GM21515 (cell line): Measurements from ENCODE around the gene IFNA21.
"Not testable (repeated sequence)": the region's sequence is repeated elsewhere in the genome, so short reads cannot be mapped to it uniquely, and the experiment has no call there.

Source experiments
- ATAC-seq: cut with Tn5 transposase; IDR thresholded peaks from one replicate; pipeline ENCODE4 v1.9.1; 2021; ENCODE audit not compliant: unreplicated experiment

IFNA21 gene

DNA sequence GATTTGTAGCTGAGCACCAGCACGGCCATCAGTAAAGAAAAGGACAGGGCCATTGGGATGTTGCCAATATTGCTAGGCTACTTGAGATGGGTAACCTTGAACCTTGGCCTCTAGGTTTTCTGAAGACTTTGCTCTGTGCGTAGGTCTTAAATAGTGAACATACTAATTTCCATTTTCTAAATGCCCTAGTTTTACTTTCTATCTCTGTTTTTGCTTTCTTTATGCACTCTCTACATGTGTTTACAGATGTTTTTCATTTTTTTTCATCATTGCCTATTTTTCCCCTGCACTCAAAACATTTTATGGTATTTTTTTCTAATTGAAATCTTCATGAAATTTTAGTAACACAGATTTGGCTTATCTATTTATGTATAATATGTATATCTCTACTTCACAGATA, at the start of gene IFNA21:
Gene IFNA21, minus strand, starts transcription at position 101 of the 400 bp plus-strand sequence. Its CDS starts 48 bp downstream, at position 53.
- not testable (repeated sequence) for ATAC-seq

DNA sequence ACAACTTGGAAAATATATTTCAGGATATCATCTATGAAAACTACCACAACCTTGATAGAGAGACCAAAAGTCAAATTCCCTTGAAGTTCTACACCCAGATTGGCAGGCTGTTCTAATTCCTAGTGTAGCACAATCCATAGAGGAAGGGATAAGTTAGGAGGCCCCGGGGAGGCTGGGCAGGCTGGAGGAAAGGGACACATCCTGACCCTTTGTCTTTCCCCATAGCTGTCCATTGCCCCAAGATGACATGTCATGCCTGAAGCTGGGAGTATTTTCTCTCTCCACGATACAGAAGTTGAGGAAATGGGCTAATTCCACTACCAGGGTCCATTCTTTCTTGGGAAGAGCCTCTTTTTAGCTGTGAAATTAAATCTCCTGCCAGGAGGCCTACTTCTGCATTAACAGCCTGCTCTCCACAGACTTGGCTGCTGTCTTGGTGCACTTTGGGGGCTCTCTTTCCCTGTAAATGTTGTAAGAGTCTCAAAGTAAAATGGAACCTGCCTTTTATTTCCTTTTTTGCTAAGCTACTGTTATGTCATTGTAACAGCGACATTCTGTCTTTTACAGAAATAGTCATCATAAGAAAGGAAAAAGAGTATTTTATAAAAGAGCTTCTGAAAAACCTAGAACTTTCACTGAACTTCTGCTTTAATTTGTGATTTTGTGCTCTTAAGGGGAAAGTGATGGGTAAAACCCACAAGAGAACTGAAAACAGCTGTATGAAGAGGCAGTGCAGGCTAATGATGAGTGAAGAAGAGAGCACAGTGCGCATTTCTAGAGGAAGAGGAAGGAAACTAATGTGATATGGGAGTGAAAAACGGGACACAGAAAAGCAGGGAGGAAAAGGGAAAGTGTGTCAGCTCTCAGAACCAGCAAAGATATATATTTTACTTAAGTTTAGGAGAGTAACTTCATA, 47.2 kb upstream of the IFNA21 start:
- ATAC-seq, result peak; percentile 73

DNA sequence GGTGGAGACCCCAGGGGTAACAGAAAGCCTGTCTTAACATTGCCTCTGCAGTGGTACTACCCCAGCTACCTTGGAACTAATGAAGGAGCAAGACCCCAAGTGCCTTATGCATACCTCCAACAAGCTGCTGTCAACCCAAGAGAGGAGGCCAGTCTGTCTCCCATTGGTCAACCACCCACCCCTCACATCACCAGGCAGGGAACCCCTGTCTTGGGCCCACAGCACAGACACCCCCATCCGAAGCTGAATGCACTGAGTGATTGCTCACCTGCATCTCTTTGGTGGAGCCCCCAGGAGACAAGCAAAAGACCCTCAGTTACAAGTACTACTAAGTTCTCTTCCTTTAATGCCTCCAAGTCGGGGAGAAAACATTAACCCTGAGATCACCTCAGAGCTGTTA, 45.7 kb upstream of the IFNA21 start:
- not testable (repeated sequence) for ATAC-seq

DNA sequence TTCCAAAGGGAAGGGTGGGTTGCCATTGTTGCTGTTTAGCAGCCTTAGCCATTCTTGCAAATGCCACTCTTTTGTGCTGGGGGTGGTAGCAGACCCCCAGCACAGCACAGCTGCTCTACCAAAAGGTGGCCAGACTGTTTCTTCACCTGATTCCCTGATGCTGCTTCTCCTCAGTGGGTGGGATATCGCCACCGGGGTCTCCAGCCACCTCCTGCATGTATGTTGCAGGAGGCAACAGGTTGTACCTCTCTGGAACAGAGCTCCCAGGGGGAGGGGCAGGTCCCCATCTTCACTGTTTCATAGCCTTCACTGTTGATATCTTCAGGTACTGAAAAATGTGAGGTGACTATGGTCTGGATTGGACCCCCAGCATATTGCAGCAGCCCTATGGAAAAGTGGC, 44.3 kb upstream of the IFNA21 start:
- not testable (repeated sequence) for ATAC-seq

DNA sequence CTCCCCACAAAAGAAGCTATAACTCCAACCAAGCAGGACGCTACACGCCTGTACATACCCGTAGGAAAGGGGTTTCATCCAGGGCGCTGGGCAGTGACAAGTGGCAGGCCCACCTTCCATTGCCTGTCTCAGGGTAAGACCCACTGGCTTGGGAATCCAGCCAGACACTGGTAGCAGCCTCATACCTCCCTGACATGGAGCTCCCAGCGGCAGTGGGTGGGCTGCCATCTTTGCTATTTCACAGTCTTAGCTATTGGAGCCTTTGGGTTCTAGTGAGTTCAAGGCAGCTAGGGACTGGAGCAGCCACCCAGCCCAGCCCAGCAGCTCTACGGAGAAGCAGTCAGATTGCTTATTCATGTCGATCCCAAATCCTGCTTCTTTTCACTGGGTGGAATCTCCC, 43.9 kb upstream of the IFNA21 start:
- ATAC-seq, result no peak

DNA sequence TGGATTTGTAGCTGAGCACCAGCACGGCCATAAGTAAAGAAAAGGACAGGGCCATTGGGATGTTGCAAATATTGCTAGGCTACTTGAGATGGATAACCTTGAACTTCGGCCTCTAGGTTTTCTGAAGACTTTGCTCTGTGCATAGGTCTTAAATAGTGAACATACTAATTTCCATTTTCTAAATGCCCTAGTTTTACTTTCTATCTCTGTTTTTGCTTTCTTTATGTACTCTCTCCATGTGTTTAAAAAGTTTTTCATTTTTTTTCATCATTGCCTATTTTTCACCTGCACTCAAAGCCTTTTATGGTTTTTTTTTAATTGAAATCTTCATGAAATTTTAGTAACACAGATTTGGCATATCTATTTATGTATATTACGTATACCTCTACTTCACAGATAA, 40.6 kb upstream of the IFNA21 start, which contains the start of gene IFNA10:
Gene IFNA10, minus strand, starts transcription at position 101 of the 400 bp plus-strand sequence. Its CDS starts 46 bp downstream, at position 55.
- ATAC-seq, result not testable (repeated sequence)

DNA sequence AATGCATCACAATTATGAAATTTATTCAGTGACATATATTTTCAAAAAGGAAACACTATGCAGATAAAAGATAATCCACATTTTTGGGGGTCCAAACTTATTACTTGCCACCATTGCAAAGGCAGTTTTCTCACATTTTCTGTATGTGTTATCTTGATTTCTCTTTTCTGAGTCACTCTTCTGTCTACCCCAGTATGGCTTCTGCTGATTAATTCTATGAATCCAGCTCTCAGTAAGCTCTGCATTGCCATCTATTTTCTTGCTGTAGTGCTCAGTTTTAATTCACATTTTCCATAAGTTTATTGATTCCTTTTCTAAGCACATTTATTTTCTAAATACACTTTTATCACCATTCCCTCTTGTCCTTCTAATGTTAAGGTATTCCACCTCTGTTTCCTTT, 38.7 kb upstream of the IFNA21 start:
- ATAC-seq, result no peak

DNA sequence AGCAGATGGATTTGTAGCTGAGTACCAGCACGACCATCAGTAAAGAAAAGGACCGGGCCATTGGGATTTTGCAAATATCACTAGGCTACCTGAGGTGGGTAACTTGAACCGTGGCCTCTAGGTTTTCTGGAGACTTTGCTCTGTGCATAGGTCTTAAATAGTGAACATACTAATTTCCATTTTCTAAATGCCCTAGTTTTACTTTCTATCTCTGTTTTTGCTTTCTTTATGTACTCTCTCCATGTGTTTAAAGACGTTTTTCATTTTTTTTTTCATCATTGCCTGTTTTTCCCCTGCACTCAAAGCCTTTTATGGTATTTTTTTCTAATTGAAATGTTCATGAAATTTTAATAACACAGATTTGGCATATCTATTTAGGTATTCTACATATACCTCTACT, 35.6 kb upstream of the IFNA21 start, which contains the start of gene IFNA7:
Gene IFNA7, minus strand, starts transcription at position 101 of the 400 bp plus-strand sequence. Its CDS starts 40 bp downstream, at position 61.
- not testable (repeated sequence) for ATAC-seq

DNA sequence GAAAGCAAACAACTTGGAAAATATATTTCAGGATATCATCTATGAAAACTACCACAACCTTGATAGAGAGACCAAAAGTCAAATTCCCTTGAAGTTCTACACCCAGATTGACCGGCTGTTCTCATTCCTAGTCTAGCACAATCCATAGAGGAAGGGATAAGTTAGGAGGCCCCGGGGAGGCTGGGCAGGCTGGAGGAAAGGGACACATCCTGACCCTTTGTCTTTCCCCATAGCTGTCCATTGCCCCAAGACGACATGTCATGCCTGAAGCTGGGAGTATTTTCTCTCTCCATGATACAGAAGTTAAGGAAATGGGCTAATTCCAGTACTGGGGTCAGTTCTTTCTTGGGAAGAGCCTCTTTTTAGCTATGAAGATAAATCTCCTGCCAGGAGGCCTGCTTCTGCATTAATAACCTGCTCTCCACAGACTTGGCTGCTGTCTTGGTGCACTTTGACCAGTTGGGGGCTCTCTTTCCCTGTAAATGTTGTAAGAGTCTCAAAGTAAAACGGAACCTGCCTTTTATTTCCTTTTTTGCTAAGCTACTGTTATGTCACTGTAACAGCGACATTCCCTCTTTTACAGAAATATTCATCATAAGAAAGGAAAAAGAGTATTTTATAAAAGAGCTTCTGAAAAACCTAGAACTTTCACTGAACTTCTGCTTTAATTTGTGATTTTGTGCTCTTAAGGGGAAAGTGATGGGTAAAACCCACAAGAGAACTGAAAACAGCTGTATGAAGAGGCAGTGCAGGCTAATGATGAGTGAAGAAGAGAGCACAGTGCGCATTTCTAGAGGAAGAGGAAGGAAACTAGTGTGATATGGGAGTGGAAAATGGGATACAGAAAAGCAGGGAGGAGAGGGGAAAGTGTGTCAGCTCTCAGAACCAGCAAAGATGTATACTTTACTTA, 28.7 kb upstream of the IFNA21 start:
- ATAC-seq, result peak; percentile 93

DNA sequence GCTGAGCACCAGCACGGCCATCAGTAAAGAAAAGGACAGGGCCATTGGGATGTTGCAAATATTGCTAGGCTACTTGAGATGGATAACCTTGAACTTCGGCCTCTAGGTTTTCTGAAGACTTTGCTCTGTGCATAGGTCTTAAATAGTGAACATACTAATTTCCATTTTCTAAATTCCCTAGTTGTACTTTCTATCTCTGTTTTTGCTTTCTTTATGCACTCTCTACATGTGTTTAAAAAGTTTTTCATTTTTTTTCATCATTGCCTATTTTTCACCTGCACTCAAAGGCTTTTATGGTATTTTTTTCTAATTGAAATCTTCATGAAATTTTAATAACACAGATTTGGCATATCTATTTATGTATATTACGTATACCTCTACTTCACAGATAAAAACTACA, 21.0 kb upstream of the IFNA21 start, which contains the start of gene IFNA4:
Gene IFNA4, minus strand, starts transcription at position 101 of the 400 bp plus-strand sequence. Its CDS starts 56 bp downstream, at position 45.
- ATAC-seq, result not testable (repeated sequence)

DNA sequence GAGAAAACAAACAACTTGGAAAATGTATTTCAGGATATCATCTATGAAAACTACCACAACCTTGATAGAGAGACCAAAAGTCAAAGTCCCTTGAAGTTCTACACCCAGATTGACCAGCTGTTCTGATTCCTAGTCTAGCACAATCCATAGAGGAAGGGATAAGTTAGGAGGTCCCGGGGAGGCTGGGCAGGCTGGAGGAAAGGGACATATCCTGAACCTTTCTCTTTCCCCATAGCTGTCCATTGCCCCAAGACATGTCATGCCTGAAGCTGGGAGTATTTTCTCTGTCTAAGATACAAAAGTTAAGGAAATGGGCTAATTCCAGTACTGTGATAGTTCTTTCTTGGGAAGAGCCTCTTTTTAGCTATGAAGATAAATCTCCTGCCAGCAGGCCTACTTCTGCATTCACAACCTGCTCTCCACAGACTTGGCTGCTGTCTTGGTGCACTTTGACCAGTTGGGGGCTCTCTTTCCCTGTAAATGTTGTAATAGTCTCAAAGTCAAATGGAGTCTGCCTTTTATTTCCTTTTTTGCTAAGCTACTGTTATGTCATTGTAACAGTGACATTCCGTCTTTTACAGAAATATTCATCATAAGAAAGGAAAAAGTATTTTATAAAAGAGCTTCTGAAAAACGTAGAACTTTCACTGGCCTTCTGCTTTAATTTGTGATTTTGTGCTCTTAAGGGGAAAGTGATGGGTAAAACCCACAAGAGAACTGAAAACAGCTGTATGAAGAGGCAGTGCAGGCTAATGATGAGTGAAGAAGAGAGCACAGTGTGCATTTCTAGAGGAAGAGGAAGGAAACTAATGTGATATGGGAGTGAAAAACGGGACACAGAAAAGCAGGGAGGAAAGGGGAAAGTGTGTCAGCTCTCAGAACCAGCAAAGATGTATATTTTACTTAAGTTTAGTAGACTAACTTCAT, 16.6 kb upstream of the IFNA21 start:
- ATAC-seq, result peak; percentile 95

DNA sequence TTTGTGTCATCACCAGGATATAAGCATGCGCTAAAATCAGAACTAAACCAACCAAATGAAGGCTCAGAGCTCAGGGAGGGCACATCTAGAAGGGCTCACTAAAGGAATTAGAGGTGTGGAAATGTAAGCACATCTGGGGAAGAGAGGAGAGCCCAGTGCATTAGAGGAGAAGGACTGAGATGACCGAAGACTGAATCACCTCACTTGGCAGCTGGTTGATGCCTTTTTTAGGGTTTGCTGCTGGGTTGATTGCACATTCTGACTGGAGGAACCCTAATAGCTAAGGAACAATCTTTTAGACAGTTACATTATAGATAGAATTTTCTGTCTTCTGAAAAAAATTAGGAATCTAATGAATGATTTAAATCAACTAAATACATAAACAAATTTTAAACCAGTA, 8.2 kb upstream of the IFNA21 start:
- ATAC-seq, result no peak

DNA sequence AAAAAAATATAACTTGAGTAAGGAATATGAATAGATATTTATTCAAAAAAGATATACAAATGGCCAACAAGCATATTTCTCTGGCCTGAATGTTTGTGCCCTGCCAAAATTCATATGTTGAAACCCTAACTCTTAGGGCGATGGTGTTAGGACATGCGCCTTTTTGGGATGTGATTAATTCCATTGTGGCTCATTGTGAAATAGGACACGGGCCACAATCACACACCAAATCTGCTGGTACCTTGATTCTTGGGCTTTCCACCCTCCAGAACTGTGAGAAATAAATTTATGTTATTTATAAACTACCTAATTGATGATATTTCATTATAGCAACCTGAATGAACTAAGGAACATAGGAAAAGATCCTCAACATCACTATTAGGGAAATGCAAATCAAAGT, 5.7 kb upstream of the IFNA21 start:
- no peak for ATAC-seq

DNA sequence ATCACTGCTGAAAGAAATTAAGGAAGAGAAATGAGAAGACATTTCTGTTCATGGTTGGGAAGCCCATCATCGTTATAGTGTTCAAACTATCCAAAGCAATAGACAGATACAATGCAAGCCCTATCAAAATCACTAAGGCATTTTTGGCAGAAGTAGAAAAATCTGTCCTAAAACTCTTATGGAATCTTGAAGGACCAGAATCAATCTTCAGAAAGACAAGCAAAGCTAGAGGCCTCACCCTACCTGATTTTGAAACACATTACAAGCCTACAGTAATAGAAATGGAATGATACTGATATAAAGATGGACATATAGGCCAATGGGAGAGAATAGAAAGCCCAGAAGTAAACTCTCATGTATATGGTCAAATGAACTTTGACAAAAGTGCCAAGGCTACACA, 4.9 kb upstream of the IFNA21 start:
- no peak for ATAC-seq

DNA sequence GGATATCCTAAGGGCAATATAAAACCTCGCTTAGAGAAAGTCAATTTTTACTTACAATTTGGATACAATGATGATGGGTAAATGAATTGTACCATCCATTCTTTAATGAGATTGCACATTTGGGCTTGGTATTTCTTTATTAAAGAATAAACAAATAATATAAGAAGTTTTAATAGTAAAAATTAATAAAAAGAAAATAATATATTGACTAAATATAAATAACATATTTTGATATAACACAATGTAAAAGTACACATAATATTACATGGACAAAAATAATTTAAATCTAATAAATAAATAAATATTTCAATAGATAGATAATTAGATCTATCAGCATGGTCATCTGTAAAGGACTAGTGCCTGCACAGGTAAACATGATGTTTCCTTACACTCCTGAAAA, 944 bp downstream of the IFNA21 start:
- no peak for ATAC-seq

DNA sequence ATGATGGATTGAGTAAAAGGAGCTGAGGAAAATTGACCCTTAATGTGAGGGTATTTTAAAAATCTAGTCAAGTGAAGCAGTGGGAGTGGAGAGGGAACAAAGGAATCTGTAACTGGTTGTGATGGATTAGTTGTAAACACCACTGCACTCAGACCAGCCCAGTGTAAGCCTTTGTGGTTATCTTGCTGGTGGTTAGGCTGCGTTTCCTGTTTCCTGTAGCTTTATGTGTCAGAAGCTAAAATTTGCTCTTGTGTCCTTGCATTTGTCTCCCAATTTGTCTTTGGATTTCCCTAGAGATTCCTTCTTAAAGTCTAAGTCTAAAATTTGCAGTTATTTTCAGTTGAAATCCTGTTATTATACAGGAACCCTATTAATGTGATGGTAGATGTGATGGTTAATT, 6.3 kb downstream of the IFNA21 start:
- peak; percentile 93 for ATAC-seq

DNA sequence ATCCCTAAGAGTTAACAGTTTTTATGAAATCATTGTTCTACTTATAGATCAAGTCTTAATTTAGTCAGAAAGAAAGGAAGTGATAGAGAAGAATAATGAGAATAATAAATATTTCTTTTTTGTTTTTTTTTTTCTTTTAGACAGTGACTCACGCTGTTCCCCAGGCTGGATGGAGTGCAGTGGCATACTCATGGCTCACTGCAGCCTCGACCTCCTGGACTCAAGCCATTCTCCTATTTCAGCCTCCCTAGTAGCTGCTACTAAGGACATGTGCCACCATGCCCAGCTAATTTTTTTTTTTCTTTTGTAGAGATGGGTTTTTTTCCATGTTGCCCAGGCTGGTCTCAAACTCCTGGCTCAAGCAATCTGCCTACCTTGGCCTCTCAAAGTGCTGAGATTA, 11.0 kb downstream of the IFNA21 start:
- ATAC-seq, result no peak

DNA sequence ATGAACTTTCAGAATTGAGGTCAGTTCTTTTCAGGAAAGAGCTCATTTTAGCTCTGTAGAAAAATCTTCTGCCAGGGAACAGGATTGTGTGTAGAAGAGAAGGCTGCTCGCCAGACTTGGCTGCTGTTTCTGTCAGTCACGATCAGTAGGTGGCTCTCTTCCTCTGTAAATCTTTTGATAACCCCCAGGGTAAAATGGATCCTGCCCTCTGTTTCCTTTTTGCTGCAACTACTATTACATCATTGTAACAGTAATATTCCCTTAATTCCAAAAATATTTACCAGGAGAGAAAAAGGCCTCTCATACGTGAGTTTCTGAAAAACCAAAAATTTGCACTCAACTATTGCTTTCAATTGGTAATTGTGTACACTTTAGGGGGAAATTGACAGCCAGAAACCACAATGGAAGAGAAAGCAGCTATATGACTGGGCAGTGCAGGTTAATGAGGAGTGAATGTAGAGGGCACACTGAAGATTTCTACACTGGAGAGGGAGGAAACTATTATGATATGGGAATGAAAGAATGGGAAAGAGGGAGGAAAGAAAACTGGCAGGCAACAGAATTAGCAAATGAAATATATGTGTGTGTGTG, 12.3 kb downstream of the IFNA21 start:
- peak; percentile 91 for ATAC-seq

DNA sequence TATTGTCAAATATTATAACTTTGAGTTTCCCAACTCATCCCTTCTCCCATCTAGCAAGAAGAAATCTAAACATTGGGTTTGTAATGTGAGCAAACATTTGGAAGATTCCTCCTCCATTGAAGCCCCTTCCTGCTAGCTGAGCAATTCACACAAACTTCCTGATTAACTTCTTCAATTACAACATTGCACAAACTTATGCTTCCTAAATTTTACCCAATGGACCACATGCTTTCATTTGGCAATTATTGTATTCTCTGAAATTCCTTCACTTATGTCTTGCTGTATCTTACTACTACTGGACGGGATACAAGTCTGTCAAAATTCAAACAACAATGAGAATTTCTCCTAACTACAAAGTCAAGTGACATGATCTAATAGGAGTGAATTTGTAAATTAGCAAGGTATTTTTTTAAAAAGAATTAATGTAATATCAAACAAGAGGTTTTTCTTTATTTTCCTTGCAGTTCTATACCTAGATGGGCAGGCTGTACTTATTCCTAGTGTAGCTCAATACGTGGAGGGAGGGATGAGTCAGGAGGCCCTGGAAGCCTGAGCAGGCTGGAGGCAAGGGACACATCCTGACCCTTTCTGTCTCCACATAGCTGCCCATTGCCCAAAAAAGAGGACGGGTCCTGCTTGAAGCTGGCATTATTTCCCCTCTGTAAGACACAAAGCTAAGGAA, 13.0 kb downstream of the IFNA21 start:
- peak; percentile 42 for ATAC-seq
